ENCODE data around the gene TMPRSS2.

- TF ChIP-seq CTCF (IDR thresholded peaks at IDR 0.05) (no peak), POLR2AphosphoS5 (IDR thresholded peaks at IDR 0.05) (no peak)
Measured at GRCh38 chr21:41488080-41488479, 19.9 kb downstream of the TMPRSS2 start.
